ENCODE data around the gene TBC1D17.

DNA sequence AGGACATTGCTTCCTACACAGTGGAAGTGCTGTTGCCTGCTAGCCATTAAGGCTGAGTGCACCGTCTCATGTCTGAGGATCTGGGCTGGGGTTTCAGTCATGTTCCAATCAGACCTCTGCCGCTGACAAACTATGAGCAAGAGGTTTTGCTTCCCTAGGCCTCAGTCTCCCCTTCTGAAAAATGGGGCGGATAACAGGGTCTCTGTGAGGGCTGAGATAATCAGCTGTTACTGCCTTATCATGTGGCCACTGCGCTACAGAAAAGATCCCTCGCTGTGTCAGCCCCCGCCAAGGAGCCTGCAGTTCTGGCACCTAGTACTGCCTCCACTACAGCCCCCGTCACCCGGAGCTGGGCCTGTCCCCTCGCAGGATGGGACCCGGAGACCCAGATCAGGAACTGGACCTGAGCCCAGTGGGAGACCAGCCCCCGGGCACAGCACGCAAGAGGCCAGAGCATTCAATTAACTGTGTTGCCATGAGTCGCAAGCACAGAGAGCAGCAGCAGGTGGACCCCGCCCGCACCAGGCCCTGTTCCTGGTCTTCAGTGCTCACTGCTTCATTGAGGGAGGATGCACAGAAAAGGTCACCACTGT is 7.1 kb upstream of the TBC1D17 start:
- TF ChIP-seq NBN (IDR thresholded peaks at IDR 0.05) (no peak), CTCF (IDR thresholded peaks at IDR 0.05 in 2 of 3, conservative IDR thresholded peaks at IDR 0.05 in 1 of 3; ENCODE audit: control insufficient read depth in 2 of 3, extremely low read depth in 1 of 3, insufficient read depth in 1 of 3, low read depth in 3 of 3, low read length in 3 of 3) (no peak), TAF1 (IDR thresholded peaks at IDR 0.05; ENCODE audit: borderline replicate concordance, low read depth, low read length) (no peak), CREM (IDR thresholded peaks at IDR 0.05; ENCODE audit: low read depth) (no peak), NFIC (IDR thresholded peaks at IDR 0.05; ENCODE audit: low read depth, low read length) (no peak), CHD1 (IDR thresholded peaks at IDR 0.05; ENCODE audit: low read depth, low read length) (no peak), EP300 (IDR thresholded peaks at IDR 0.05; ENCODE audit: borderline replicate concordance in 1 of 2, control insufficient read depth in 1 of 2, low read depth in 2 of 2, low read length in 2 of 2) (no peak), ZNF274 (IDR thresholded peaks at IDR 0.05; ENCODE audit: insufficient read depth, insufficient read length) (no peak), PML (IDR thresholded peaks at IDR 0.05; ENCODE audit: low read length) (no peak), NRF1 (conservative IDR thresholded peaks at IDR 0.05; ENCODE audit: low read depth, low read length) (no peak), POLR2A (IDR thresholded peaks at IDR 0.05; ENCODE audit: low read depth, low read length) (no peak), JUND (IDR thresholded peaks at IDR 0.05; ENCODE audit: low read depth, low read length) (no peak), RELA (IDR thresholded peaks at IDR 0.05; ENCODE audit: borderline replicate concordance, partially characterized antibody) (no peak)
